K562 (cell line): ENCODE data around the gene HPX. TPM values are rescaled to one million over a fixed set of nuclear protein-coding genes. Genes with fewer than 3 reads are reported as not detected.

Source experiments
- BCL6 ChIP-seq: fragments of 250-450 bp; sonication (Bioruptor Pico); IDR thresholded peaks from 2 replicates; pipeline ENCODE4 v1.4.0; 2020
- CBX5 ChIP-seq: IDR thresholded peaks from 2 replicates; pipeline ENCODE4 v1.6.1; 2014; ENCODE audit warnings: low read depth, borderline replicate concordance
- GABPA ChIP-seq: fragments of 200-800 bp; sonication (Bioruptor generic); conservative IDR thresholded peaks from 2 replicates; pipeline ENCODE4 v1.6.1; 2016; ENCODE audit warnings: low read depth, missing genetic modification characterization, missing compliant biosample characterization
- HDAC2 ChIP-seq: fragments of 450-650 bp; IDR thresholded peaks from 2 replicates; pipeline ENCODE4 v1.6.1; 2016; ENCODE audit warnings: mild to moderate bottlenecking
- MIER1 ChIP-seq: fragments of 450-650 bp; IDR thresholded peaks from 2 replicates; pipeline ENCODE4 v1.6.1; 2016; ENCODE audit warnings: antibody characterized with exemption, mild to moderate bottlenecking, low read depth
- NBN ChIP-seq: fragments of 450-650 bp; IDR thresholded peaks from 2 replicates; pipeline ENCODE4 v1.6.1; 2016; ENCODE audit warnings: low read depth, mild to moderate bottlenecking
- POLR2G ChIP-seq: fragments of 200-400 bp; formaldehyde crosslinking; IDR thresholded peaks from 2 replicates; pipeline ENCODE4 v1.6.1; 2017; ENCODE audit warnings: low read depth, mild to moderate bottlenecking, antibody characterized with exemption, low read length, moderate library complexity
- RCOR1 ChIP-seq, 2 experiments: IDR thresholded peaks; 2 replicates each; pipeline ENCODE4 v1.6.1; 2012; ENCODE audit warnings: low read depth in 2 of 2, low read length in 2 of 2, borderline replicate concordance in 1 of 2, improper control_type of control experiment in 1 of 2
- SRSF1 ChIP-seq: fragments of 200-400 bp; formaldehyde crosslinking; IDR thresholded peaks from 2 replicates; pipeline ENCODE4 v1.6.1; 2017; ENCODE audit warnings: mild to moderate bottlenecking, low read depth, low read length, moderate library complexity
- TEAD1 ChIP-seq, 2 experiments: fragments of 450-650 bp in 1 of 2; sonication (generic) in 1 of 2; formaldehyde crosslinking; IDR thresholded peaks; 2 replicates each; pipeline versions ENCODE4 v1.4.0 to v1.8.0; 2020 to 2022; ENCODE audit warnings: mild to moderate bottlenecking in 2 of 2, missing genetic modification reagents in 1 of 2
- ZNF197 ChIP-seq: fragments of 200-800 bp; sonication (Bioruptor generic); IDR thresholded peaks from 2 replicates; pipeline ENCODE4 v1.6.1; 2016; ENCODE audit warnings: low read depth, missing genetic modification characterization, missing compliant biosample characterization
- ZNF282 ChIP-seq: sonication (generic); formaldehyde crosslinking; IDR thresholded peaks from 2 replicates; pipeline ENCODE4 v1.8.1; 2023; ENCODE audit warnings: missing genetic modification reagents
- ZNF561 ChIP-seq: fragments of 450-650 bp; formaldehyde crosslinking; conservative IDR thresholded peaks from 2 replicates; pipeline ENCODE4 v1.4.0; 2020; ENCODE audit warnings: mild to moderate bottlenecking, moderate library complexity
- polyA plus RNA-seq, 8 experiments: library from polyadenylated mRNA; depleted of rRNA in 4 of 8; stranded (reverse) in 5 of 8; unstranded in 3 of 8; fragments of >200 nt; fragmentation: Nextera tagmentation in 2 of 8; fragmentation: Illumina TruSeq in 1 of 8; extraction: Ambion mirVana in 2 of 8; extraction: Trizol in 1 of 8; gene quantifications; 2 replicates each; pipeline versions ENCODE4 v1.2.1 to v1.2.3, GENCODE V29; 2011 to 2014; ENCODE audit warnings: inconsistent platforms in 1 of 8, missing spikeins in 1 of 8
- total RNA-seq, 7 experiments: library from RNA; depleted of rRNA in 6 of 7; stranded (reverse); fragments of >200 nt in 6 of 7; fragmentation: Illumina TruSeq in 2 of 7; extraction: Trizol in 2 of 7; gene quantifications; 2 replicates each; pipeline versions ENCODE4 v1.2.1 to v1.2.3, GENCODE V29; 2011 to 2021; ENCODE audit warnings: low replicate concordance in 1 of 7
- TF ChIP-seq, protein P1 (sequence below): sonication (generic); formaldehyde crosslinking; IDR thresholded peaks from 2 replicates; pipeline ENCODE4 v1.8.0; 2023; ENCODE audit warnings: missing genetic modification reagents, mild to moderate bottlenecking, borderline replicate concordance
- TF ChIP-seq, protein P2 (sequence below): fragments of 250-450 bp; sonication (Bioruptor Pico); IDR thresholded peaks from 2 replicates; pipeline ENCODE4 v1.5.0; 2021; ENCODE audit warnings: mild to moderate bottlenecking, borderline replicate concordance
- TF ChIP-seq, protein P3 (sequence below): sonication (generic); formaldehyde crosslinking; IDR thresholded peaks from 2 replicates; pipeline ENCODE4 v1.8.1; 2023; ENCODE audit warnings: mild to moderate bottlenecking, missing genetic modification reagents, moderate library complexity
- TF ChIP-seq, protein P4 (sequence below): sonication (generic); IDR thresholded peaks from 2 replicates; pipeline ENCODE4 v1.6.1; 2016

Gene HPX
- total and polyA plus RNA-seq, 9 of the 15 experiments (the other 6 are each of a cell fraction or from before 2014, with no cell fraction given), result 0.12 to 1.2 (median 0.49) TPM; not detected in 1

DNA sequence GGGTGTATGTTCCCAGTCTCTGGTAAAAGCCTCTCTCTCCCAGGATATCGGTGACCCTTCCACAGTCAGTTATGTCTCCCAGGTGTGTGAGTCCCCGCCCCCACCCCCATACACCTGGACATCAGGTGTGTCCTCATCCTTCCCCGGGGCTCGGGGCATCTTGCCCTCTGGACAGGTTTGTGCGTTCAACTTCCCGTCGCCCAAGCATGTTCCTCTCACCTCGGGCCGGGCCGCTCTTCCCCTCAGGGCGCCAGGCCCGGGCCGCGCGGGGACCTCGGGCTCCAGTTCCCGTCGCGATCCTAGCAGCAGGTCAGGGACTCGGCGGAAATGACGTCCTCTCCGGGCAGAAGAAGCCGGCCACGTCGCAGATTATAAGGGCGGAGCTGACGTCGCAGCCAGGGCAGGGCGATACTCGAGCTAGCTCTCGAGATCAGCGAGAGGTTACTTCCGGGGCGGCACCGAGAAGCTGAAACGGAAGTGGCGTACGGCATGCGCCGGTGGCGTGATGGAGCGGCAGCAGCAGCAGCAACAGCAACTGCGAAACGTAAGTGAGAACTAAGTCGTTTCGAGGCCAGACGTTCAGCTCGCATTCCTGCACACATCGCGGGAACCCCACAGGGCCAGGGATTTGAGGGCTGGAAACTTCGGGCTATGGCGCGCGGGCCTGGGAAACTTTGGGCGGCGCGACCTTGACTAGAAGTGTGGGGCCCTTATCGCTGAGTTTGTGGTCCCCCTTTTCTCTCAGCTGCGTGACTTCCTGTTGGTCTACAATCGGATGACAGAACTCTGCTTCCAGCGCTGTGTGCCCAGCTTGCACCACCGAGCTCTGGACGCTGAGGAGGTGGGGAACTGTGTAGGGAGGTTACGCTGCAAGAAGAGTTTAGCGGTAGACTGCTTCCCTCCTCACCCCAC is 40.5 kb upstream of the HPX start, which contains the start of the genes ARFIP2 and TIMM10B (continued):
- TF ChIP-seq, protein P1, sequence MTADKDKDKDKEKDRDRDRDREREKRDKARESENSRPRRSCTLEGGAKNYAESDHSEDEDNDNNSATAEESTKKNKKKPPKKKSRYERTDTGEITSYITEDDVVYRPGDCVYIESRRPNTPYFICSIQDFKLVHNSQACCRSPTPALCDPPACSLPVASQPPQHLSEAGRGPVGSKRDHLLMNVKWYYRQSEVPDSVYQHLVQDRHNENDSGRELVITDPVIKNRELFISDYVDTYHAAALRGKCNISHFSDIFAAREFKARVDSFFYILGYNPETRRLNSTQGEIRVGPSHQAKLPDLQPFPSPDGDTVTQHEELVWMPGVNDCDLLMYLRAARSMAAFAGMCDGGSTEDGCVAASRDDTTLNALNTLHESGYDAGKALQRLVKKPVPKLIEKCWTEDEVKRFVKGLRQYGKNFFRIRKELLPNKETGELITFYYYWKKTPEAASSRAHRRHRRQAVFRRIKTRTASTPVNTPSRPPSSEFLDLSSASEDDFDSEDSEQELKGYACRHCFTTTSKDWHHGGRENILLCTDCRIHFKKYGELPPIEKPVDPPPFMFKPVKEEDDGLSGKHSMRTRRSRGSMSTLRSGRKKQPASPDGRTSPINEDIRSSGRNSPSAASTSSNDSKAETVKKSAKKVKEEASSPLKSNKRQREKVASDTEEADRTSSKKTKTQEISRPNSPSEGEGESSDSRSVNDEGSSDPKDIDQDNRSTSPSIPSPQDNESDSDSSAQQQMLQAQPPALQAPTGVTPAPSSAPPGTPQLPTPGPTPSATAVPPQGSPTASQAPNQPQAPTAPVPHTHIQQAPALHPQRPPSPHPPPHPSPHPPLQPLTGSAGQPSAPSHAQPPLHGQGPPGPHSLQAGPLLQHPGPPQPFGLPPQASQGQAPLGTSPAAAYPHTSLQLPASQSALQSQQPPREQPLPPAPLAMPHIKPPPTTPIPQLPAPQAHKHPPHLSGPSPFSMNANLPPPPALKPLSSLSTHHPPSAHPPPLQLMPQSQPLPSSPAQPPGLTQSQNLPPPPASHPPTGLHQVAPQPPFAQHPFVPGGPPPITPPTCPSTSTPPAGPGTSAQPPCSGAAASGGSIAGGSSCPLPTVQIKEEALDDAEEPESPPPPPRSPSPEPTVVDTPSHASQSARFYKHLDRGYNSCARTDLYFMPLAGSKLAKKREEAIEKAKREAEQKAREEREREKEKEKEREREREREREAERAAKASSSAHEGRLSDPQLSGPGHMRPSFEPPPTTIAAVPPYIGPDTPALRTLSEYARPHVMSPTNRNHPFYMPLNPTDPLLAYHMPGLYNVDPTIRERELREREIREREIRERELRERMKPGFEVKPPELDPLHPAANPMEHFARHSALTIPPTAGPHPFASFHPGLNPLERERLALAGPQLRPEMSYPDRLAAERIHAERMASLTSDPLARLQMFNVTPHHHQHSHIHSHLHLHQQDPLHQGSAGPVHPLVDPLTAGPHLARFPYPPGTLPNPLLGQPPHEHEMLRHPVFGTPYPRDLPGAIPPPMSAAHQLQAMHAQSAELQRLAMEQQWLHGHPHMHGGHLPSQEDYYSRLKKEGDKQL (CRISPR knock-in tag), result no peak
- TF ChIP-seq TEAD1 (CRISPR knock-in tag; IDR thresholded peaks at IDR 0.05), result 0 out of 4 replicates have a peak, but pooled peaks of 1 of the 2 experiments have one; percentile 13
- TF ChIP-seq, protein P2, sequence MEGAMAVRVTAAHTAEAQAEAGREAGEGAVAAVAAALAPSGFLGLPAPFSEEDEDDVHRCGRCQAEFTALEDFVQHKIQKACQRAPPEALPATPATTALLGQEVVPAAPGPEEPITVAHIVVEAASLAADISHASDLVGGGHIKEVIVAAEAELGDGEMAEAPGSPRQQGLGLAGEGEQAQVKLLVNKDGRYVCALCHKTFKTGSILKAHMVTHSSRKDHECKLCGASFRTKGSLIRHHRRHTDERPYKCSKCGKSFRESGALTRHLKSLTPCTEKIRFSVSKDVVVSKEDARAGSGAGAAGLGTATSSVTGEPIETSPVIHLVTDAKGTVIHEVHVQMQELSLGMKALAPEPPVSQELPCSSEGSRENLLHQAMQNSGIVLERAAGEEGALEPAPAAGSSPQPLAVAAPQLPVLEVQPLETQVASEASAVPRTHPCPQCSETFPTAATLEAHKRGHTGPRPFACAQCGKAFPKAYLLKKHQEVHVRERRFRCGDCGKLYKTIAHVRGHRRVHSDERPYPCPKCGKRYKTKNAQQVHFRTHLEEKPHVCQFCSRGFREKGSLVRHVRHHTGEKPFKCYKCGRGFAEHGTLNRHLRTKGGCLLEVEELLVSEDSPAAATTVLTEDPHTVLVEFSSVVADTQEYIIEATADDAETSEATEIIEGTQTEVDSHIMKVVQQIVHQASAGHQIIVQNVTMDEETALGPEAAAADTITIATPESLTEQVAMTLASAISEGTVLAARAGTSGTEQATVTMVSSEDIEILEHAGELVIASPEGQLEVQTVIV (CRISPR knock-in tag), result no peak
- TF ChIP-seq, protein P3, sequence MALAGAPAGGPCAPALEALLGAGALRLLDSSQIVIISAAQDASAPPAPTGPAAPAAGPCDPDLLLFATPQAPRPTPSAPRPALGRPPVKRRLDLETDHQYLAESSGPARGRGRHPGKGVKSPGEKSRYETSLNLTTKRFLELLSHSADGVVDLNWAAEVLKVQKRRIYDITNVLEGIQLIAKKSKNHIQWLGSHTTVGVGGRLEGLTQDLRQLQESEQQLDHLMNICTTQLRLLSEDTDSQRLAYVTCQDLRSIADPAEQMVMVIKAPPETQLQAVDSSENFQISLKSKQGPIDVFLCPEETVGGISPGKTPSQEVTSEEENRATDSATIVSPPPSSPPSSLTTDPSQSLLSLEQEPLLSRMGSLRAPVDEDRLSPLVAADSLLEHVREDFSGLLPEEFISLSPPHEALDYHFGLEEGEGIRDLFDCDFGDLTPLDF (CRISPR knock-in tag), result peak; percentile 52; the same call in 1 of the 2 replicates
- TF ChIP-seq, protein P4, sequence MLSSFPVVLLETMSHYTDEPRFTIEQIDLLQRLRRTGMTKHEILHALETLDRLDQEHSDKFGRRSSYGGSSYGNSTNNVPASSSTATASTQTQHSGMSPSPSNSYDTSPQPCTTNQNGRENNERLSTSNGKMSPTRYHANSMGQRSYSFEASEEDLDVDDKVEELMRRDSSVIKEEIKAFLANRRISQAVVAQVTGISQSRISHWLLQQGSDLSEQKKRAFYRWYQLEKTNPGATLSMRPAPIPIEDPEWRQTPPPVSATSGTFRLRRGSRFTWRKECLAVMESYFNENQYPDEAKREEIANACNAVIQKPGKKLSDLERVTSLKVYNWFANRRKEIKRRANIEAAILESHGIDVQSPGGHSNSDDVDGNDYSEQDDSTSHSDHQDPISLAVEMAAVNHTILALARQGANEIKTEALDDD, result no peak
- no peak for TF ChIP-seq MIER1
- no peak for TF ChIP-seq ZNF197 (CRISPR knock-in tag)
- TF ChIP-seq ZNF561 (CRISPR knock-in tag), result no peak
- no peak for TF ChIP-seq CBX5
- TF ChIP-seq RCOR1 (IDR thresholded peaks at IDR 0.05; ENCODE audit: borderline replicate concordance in 1 of 2, low read depth in 2 of 2, low read length in 2 of 2), result no peak; a peak in 1 of 4 replicates
- no peak for TF ChIP-seq SRSF1
- no peak for TF ChIP-seq HDAC2
- TF ChIP-seq GABPA (tag), result peak; percentile 99
- peak; percentile 97 for TF ChIP-seq POLR2G
- TF ChIP-seq BCL6 (CRISPR knock-in tag), result no peak
- no peak for TF ChIP-seq NBN
- no peak for TF ChIP-seq ZNF282 (CRISPR knock-in tag)
